Measurements from ENCODE around the gene APP. TPM values are rescaled to one million over a fixed set of nuclear protein-coding genes. Genes with fewer than 3 reads are reported as not detected.

Gene APP
- total RNA-seq, 4 donors from 2014 or later = 471 to 1,291 (median 672) TPM

GRCh38 chr21:26057477-26058170 lies 112.9 kb downstream of the APP start:
- Histone ChIP-seq H3K4me1 (peaks cover 0 to 4% (median 0%) of the 10 kb centered on the region in 4 donors), H3K4me3 (no peak overlapping the region), H3K27me3 (no peaks in the 10 kb centered on the region), H3K9me3 (no peaks in the 10 kb centered on the region), H3K27ac (no peak overlapping the region), H3K36me3 (no peaks in the 10 kb centered on the region)
- DNase-seq = no peak
- no peak for TF ChIP-seq POLR2AphosphoS5 (IDR thresholded peaks at IDR 0.05)
- TF ChIP-seq, protein P1, sequence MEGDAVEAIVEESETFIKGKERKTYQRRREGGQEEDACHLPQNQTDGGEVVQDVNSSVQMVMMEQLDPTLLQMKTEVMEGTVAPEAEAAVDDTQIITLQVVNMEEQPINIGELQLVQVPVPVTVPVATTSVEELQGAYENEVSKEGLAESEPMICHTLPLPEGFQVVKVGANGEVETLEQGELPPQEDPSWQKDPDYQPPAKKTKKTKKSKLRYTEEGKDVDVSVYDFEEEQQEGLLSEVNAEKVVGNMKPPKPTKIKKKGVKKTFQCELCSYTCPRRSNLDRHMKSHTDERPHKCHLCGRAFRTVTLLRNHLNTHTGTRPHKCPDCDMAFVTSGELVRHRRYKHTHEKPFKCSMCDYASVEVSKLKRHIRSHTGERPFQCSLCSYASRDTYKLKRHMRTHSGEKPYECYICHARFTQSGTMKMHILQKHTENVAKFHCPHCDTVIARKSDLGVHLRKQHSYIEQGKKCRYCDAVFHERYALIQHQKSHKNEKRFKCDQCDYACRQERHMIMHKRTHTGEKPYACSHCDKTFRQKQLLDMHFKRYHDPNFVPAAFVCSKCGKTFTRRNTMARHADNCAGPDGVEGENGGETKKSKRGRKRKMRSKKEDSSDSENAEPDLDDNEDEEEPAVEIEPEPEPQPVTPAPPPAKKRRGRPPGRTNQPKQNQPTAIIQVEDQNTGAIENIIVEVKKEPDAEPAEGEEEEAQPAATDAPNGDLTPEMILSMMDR (IDR thresholded peaks at IDR 0.05) = no peak
- no peak for TF ChIP-seq EP300 (IDR thresholded peaks at IDR 0.05; ENCODE audit: low read depth)
- no peak for TF ChIP-seq POLR2A (IDR thresholded peaks at IDR 0.05)
- in situ Hi-C loops (cut with MboI; ENCODE audit: low pct_ligation_motif_present in 1 of 4, low pct_unique_long_range_greater_than_20kb in 1 of 4, low sequenced_read_pairs in 3 of 4) = no loop called here
- intact Hi-C loops (cut with DNase I; ENCODE audit: low total_unique reads) = no loop called here
- WGBS, 2 donors (ENCODE audit: low coverage in 1 of 2) = 81 to 83% methylated on average over 3 to 6 of the region's 6 CpGs

GRCh38 chr21:26055841-26056264 lies 114.7 kb downstream of the APP start:
- TF ChIP-seq, protein P1 (IDR thresholded peaks at IDR 0.05) = no peak
- TF ChIP-seq EP300 (IDR thresholded peaks at IDR 0.05; ENCODE audit: low read depth) = no peak
- no peak for TF ChIP-seq POLR2A (IDR thresholded peaks at IDR 0.05)
- no peak for TF ChIP-seq POLR2AphosphoS5 (IDR thresholded peaks at IDR 0.05)
- 66 to 83% methylated on average over 4 to 5 of the region's 5 CpGs for WGBS, 2 donors (ENCODE audit: low coverage in 1 of 2)
- Histone ChIP-seq H3K4me1 (no peaks in the 10 kb centered on the region), H3K27me3 (no peaks in the 10 kb centered on the region), H3K9me3 (no peaks in the 10 kb centered on the region), H3K36me3 (peaks cover 0 to 5% (median 0%) of the 10 kb centered on the region in 4 donors), H3K27ac (no peak overlapping the region), H3K4me3 (no peak overlapping the region)
- in situ Hi-C loops (cut with MboI; ENCODE audit: low pct_ligation_motif_present in 1 of 4, low pct_unique_long_range_greater_than_20kb in 1 of 4, low sequenced_read_pairs in 3 of 4) = no loop called here
- DNase-seq = no peak
- intact Hi-C loops (cut with DNase I; ENCODE audit: low total_unique reads) = no loop called here

GRCh38 chr21:26055010-26055409 lies 115.6 kb downstream of the APP start:
- Histone ChIP-seq H3K27me3 (no peaks in the 10 kb centered on the region), H3K4me1 (no peaks in the 10 kb centered on the region), H3K27ac (no peak overlapping the region), H3K4me3 (no peak overlapping the region), H3K9me3 (no peaks in the 10 kb centered on the region), H3K36me3 (peaks cover 0 to 9% (median 0%) of the 10 kb centered on the region in 4 donors)
- intact Hi-C loops (cut with DNase I; ENCODE audit: low total_unique reads) = no loop called here
- in situ Hi-C loops (cut with MboI; ENCODE audit: low pct_ligation_motif_present in 1 of 4, low pct_unique_long_range_greater_than_20kb in 1 of 4, low sequenced_read_pairs in 3 of 4) = no loop called here
- no peak for DNase-seq
- 0 to 18% methylated on average over 2 of the region's 2 CpGs for WGBS, 2 donors (ENCODE audit: low coverage in 1 of 2)
- no peak for TF ChIP-seq EP300 (IDR thresholded peaks at IDR 0.05; ENCODE audit: low read depth)
- TF ChIP-seq POLR2A (IDR thresholded peaks at IDR 0.05) = no peak
- TF ChIP-seq, protein P1 (IDR thresholded peaks at IDR 0.05) = no peak
- TF ChIP-seq POLR2AphosphoS5 (IDR thresholded peaks at IDR 0.05) = no peak

- no peak for DNase-seq
- no peaks in the 10 kb centered on the region for H3K27me3 ChIP-seq
- H3K36me3 ChIP-seq = peaks cover 0 to 16% (median 2%) of the 10 kb centered on the region in 4 donors
- H3K9me3 ChIP-seq = no peaks in the 10 kb centered on the region
- intact Hi-C loops (cut with DNase I; ENCODE audit: low total_unique reads) = no loop called here
- no peak overlapping the region for H3K4me3 ChIP-seq
- H3K4me1 ChIP-seq = no peaks in the 10 kb centered on the region
- 98% methylated on average over 2 of the region's 2 CpGs; no CpG with 5 or more reads in 1 of the 2 donors for WGBS, 2 donors (ENCODE audit: low coverage in 1 of 2)
- TF ChIP-seq EP300 (IDR thresholded peaks at IDR 0.05; ENCODE audit: low read depth) (no peak), POLR2AphosphoS5 (IDR thresholded peaks at IDR 0.05) (no peak), POLR2A (IDR thresholded peaks at IDR 0.05) (no peak)
- TF ChIP-seq, protein P1 (IDR thresholded peaks at IDR 0.05) = no peak
- no peak overlapping the region for H3K27ac ChIP-seq
- in situ Hi-C loops (cut with MboI; ENCODE audit: low pct_ligation_motif_present in 1 of 4, low pct_unique_long_range_greater_than_20kb in 1 of 4, low sequenced_read_pairs in 3 of 4) = no loop called here
Measured at GRCh38 chr21:26052057-26052456, 118.5 kb downstream of the APP start.
